ENCODE data around the gene MYH11. TPM values are rescaled to one million over a fixed set of nuclear protein-coding genes. Genes with fewer than 3 reads are reported as not detected.

The MYH11 gene
- total and polyA plus RNA-seq, 2 of the 13 experiments (the other 11 are each of a cell fraction or from before 2014, with no cell fraction given): not detected

GRCh38 chr16:15773968-15774367 lies 82.9 kb downstream of the MYH11 start:
- Histone ChIP-seq H3K36me3 (replicated peaks in 1 of 2; ENCODE audit: control insufficient read depth in 1 of 2, insufficient read depth in 2 of 2, low read length in 2 of 2) (no peaks in the 10 kb centered on the region), H3K4me2 (ENCODE audit: low read depth, low read length) (no peak overlapping the region), H3K9ac (ENCODE audit: insufficient read depth, low read depth, low read length) (no peak overlapping the region), H3K79me2 (ENCODE audit: insufficient read depth, low read length) (no peaks in the 10 kb centered on the region), H3K4me1 (ENCODE audit: insufficient read depth, low read length) (peaks cover 11% of the 10 kb centered on the region; the same call in 1 of the 2 replicates), H3K4me3 (replicated peaks in 1 of 3; ENCODE audit: insufficient read depth in 1 of 3, low read depth in 2 of 3, low read length in 3 of 3) (no peak overlapping the region), H2AFZ (ENCODE audit: low read length) (no peak overlapping the region), H4K20me1 (ENCODE audit: insufficient read depth, low read length) (no peaks in the 10 kb centered on the region), H3K27ac (ENCODE audit: extremely low read length, insufficient read depth, low read length) (no peak overlapping the region), H3K9me3 (ENCODE audit: low read length) (no peaks in the 10 kb centered on the region), H3K27me3 (ENCODE audit: control insufficient read depth in 1 of 2, insufficient read depth in 2 of 2, low read length in 2 of 2) (peaks cover 0 to 39% of the 10 kb centered on the region in 2 experiments; a peak in 4 of 5 replicates)
- no peak for TF ChIP-seq ZSCAN9 (CRISPR knock-in tag; IDR thresholded peaks at IDR 0.05; ENCODE audit: borderline replicate concordance)
- no peak for TF ChIP-seq SRF (IDR thresholded peaks at IDR 0.05; ENCODE audit: low read depth, low read length)
- no peak for TF ChIP-seq ARID4A (CRISPR knock-in tag; IDR thresholded peaks at IDR 0.05; ENCODE audit: borderline replicate concordance)
- TF ChIP-seq BRCA1 (CRISPR knock-in tag; IDR thresholded peaks at IDR 0.05): no peak
- TF ChIP-seq, protein P1, sequence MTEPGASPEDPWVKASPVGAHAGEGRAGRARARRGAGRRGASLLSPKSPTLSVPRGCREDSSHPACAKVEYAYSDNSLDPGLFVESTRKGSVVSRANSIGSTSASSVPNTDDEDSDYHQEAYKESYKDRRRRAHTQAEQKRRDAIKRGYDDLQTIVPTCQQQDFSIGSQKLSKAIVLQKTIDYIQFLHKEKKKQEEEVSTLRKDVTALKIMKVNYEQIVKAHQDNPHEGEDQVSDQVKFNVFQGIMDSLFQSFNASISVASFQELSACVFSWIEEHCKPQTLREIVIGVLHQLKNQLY (CRISPR knock-in tag; IDR thresholded peaks at IDR 0.05): no peak
- TF ChIP-seq ZNF224 (CRISPR knock-in tag; IDR thresholded peaks at IDR 0.05): no peak
- no peak for TF ChIP-seq NR2F6 (IDR thresholded peaks at IDR 0.05)
- TF ChIP-seq NR2F6 (CRISPR knock-in tag; IDR thresholded peaks at IDR 0.05): no peak
- no peak for TF ChIP-seq SRSF1 (optimal IDR thresholded peaks at IDR 0.05; ENCODE audit: low read depth, low read length)
- no peak for TF ChIP-seq FOXM1 (CRISPR knock-in tag; IDR thresholded peaks at IDR 0.05)
- TF ChIP-seq SP1 (IDR thresholded peaks at IDR 0.05): no peak
- TF ChIP-seq SP1 (CRISPR knock-in tag; IDR thresholded peaks at IDR 0.05): no peak
- TF ChIP-seq SMARCC2 (IDR thresholded peaks at IDR 0.05): no peak
- no peak for TF ChIP-seq BHLHE40 (IDR thresholded peaks at IDR 0.05; ENCODE audit: low read length)
- TF ChIP-seq ZNF292 (CRISPR knock-in tag; IDR thresholded peaks at IDR 0.05; ENCODE audit: borderline replicate concordance, low read depth): no peak
- TF ChIP-seq EEA1 (CRISPR knock-in tag; IDR thresholded peaks at IDR 0.05; ENCODE audit: borderline replicate concordance): no peak
- TF ChIP-seq ZNF44 (CRISPR knock-in tag; IDR thresholded peaks at IDR 0.05): no peak
- no peak for TF ChIP-seq KLF11 (CRISPR knock-in tag; IDR thresholded peaks at IDR 0.05)
- FAIRE-seq (no peak), ATAC-seq (no peak), DNase-seq (ENCODE audit: low spot score) (no peak)
- no TSS peak for BruUV-seq (replicated peaks)
- in situ Hi-C loops (cut with HindIII; ENCODE audit: extremely low pct_ligation_motif_present, low pct_unique_long_range_greater_than_20kb): no loop called here
- under 1% methylated on average over 6 of the region's 6 CpGs for WGBS (ENCODE audit: low lambda C conversion rate)
- ChIA-PET POLR2A (no interaction called here), CTCF (ENCODE audit: low intra/inter-chr PET ratio, low total read pairs) (no interaction called here)
- intact Hi-C loops (cut with micrococcal nuclease; ENCODE audit: unreplicated experiment): no loop called here

Measured in HepG2 (cell line).